ENCODE data around the gene RNF115. TPM values are rescaled to one million over a fixed set of nuclear protein-coding genes. Genes with fewer than 3 reads are reported as not detected.

RNF115 gene
- total and polyA plus RNA-seq, 2 of the 13 experiments (the other 11 are each of a cell fraction or from before 2014, with no cell fraction given): 6.0 to 10.1 TPM

GRCh38 chr1:145859491-145860023, 35.7 kb upstream of the RNF115 start (continued):
- TF ChIP-seq DBP (CRISPR knock-in tag; IDR thresholded peaks at IDR 0.05; ENCODE audit: not compliant biosample characterization) (no peak), U2AF1 (optimal IDR thresholded peaks at IDR 0.05; ENCODE audit: low read depth, low read length) (peak; percentile 58), CBX5 (CRISPR knock-in tag; IDR thresholded peaks at IDR 0.05; ENCODE audit: borderline replicate concordance) (no peak), SAP130 (CRISPR knock-in tag; IDR thresholded peaks at IDR 0.05; ENCODE audit: low read depth) (peak; percentile 61), ZSCAN29 (CRISPR knock-in tag; conservative IDR thresholded peaks at IDR 0.05) (no peak), TBX2 (CRISPR knock-in tag; IDR thresholded peaks at IDR 0.05; ENCODE audit: borderline replicate concordance) (0 out of 2 replicates have a peak, but pooled peaks have one; percentile 39), MAZ (IDR thresholded peaks at IDR 0.05; ENCODE audit: borderline replicate concordance, low read depth, low read length) (0 out of 2 replicates have a peak, but pooled peaks have one; percentile 28), MAZ (CRISPR knock-in tag; IDR thresholded peaks at IDR 0.05; ENCODE audit: low read depth) (no peak; the same call in 1 of the 2 replicates), ZNF652 (CRISPR knock-in tag; IDR thresholded peaks at IDR 0.05; ENCODE audit: borderline replicate concordance, low read depth) (peak; percentile 86), ZSCAN30 (CRISPR knock-in tag; IDR thresholded peaks at IDR 0.05) (no peak), PATZ1 (CRISPR knock-in tag; IDR thresholded peaks at IDR 0.05) (peak; percentile 73), ARNT2 (CRISPR knock-in tag; IDR thresholded peaks at IDR 0.05; ENCODE audit: low read depth) (0 out of 2 replicates have a peak, but pooled peaks have one; percentile 48), REPIN1 (CRISPR knock-in tag; IDR thresholded peaks at IDR 0.05; ENCODE audit: borderline replicate concordance, low read depth) (no peak), ZBTB20 (CRISPR knock-in tag; IDR thresholded peaks at IDR 0.05; ENCODE audit: borderline replicate concordance, low read depth) (no peak), ZNF30 (CRISPR knock-in tag; IDR thresholded peaks at IDR 0.05) (no peak), TOE1 (CRISPR knock-in tag; IDR thresholded peaks at IDR 0.05) (no peak), ATF1 (CRISPR knock-in tag; IDR thresholded peaks at IDR 0.05) (no peak), ZNF749 (CRISPR knock-in tag; IDR thresholded peaks at IDR 0.05; ENCODE audit: borderline replicate concordance) (no peak), SP1 (IDR thresholded peaks at IDR 0.05) (no peak), SP1 (CRISPR knock-in tag; IDR thresholded peaks at IDR 0.05) (peak; percentile 27; the same call in 1 of the 2 replicates), ZFP82 (CRISPR knock-in tag; IDR thresholded peaks at IDR 0.05; ENCODE audit: borderline replicate concordance) (0 out of 2 replicates have a peak, but pooled peaks have one; percentile 11), ZNF441 (CRISPR knock-in tag; IDR thresholded peaks at IDR 0.05; ENCODE audit: borderline replicate concordance) (peak; percentile 34; the same call in 1 of the 2 replicates), MBNL3 (CRISPR knock-in tag; conservative IDR thresholded peaks at IDR 0.05) (no peak), TAF1 (CRISPR knock-in tag; IDR thresholded peaks at IDR 0.05) (0 out of 2 replicates have a peak, but pooled peaks have one; percentile 3)
- TF ChIP-seq, protein P1, sequence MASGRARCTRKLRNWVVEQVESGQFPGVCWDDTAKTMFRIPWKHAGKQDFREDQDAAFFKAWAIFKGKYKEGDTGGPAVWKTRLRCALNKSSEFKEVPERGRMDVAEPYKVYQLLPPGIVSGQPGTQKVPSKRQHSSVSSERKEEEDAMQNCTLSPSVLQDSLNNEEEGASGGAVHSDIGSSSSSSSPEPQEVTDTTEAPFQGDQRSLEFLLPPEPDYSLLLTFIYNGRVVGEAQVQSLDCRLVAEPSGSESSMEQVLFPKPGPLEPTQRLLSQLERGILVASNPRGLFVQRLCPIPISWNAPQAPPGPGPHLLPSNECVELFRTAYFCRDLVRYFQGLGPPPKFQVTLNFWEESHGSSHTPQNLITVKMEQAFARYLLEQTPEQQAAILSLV (CRISPR knock-in tag; IDR thresholded peaks at IDR 0.05; ENCODE audit: borderline replicate concordance): 0 out of 2 replicates have a peak, but pooled peaks have one; percentile 19
- TF ChIP-seq, protein P2, sequence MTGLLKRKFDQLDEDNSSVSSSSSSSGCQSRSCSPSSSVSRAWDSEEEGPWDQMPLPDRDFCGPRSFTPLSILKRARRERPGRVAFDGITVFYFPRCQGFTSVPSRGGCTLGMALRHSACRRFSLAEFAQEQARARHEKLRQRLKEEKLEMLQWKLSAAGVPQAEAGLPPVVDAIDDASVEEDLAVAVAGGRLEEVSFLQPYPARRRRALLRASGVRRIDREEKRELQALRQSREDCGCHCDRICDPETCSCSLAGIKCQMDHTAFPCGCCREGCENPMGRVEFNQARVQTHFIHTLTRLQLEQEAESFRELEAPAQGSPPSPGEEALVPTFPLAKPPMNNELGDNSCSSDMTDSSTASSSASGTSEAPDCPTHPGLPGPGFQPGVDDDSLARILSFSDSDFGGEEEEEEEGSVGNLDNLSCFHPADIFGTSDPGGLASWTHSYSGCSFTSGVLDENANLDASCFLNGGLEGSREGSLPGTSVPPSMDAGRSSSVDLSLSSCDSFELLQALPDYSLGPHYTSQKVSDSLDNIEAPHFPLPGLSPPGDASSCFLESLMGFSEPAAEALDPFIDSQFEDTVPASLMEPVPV (CRISPR knock-in tag; IDR thresholded peaks at IDR 0.05): peak; percentile 7; the same call in 1 of the 2 replicates

Data from HepG2 (cell line).